Neural progenitor cell (in vitro differentiated cells): ENCODE measurements around the gene ADAM17. TPM values are rescaled to one million over a fixed set of nuclear protein-coding genes. Genes with fewer than 3 reads are reported as not detected.
"Not testable (repeated sequence)": the region's sequence is repeated elsewhere in the genome, so short reads cannot be mapped to it uniquely, and the experiment has no call there.

Experiments
- DNase-seq: peaks from one replicate; pipeline ENCODE4 v3.0.0-alpha.2; 2016; ENCODE audit warnings: low spot score
- H2AFZ ChIP-seq: fragments of 200-600 bp; sonication (generic); replicated peaks from 2 replicates; pipeline ENCODE4 v1.6.1; 2016; ENCODE audit warnings: antibody characterized with exemption
- H3F3A ChIP-seq: fragments of 200-600 bp; sonication (generic); 2 replicates; pipeline ENCODE4 v1.6.1; 2016; ENCODE audit warnings: antibody characterized with exemption, low read depth
- H3K27ac ChIP-seq: fragments of 200-600 bp; sonication (generic); 2 replicates; pipeline ENCODE4 v1.5.1; 2016; ENCODE audit warnings: mild to moderate bottlenecking
- H3K27me3 ChIP-seq: fragments of 200-600 bp; sonication (generic); 2 replicates; pipeline ENCODE4 v1.6.1; 2016; ENCODE audit warnings: mild to moderate bottlenecking, moderate library complexity
- H3K36me3 ChIP-seq: fragments of 200-600 bp; sonication (generic); 2 replicates; pipeline ENCODE4 v1.5.1; 2016
- H3K4me1 ChIP-seq: fragments of 200-600 bp; sonication (generic); 2 replicates; pipeline ENCODE4 v1.6.1; 2016; ENCODE audit warnings: mixed run types
- H3K4me2 ChIP-seq: fragments of 200-600 bp; sonication (generic); 2 replicates; pipeline ENCODE4 v1.6.1; 2016
- H3K4me3 ChIP-seq: fragments of 200-600 bp; sonication (generic); 2 replicates; pipeline ENCODE4 v1.5.1; 2016
- H3K79me2 ChIP-seq: fragments of 200-600 bp; sonication (generic); 2 replicates; pipeline ENCODE4 v1.6.1; 2016; ENCODE audit warnings: low read depth
- H3K9ac ChIP-seq: fragments of 200-600 bp; sonication (generic); 2 replicates; pipeline ENCODE4 v1.6.1; 2016
- H3K9me3 ChIP-seq: fragments of 200-600 bp; sonication (generic); 2 replicates; pipeline ENCODE4 v1.5.1; 2016; ENCODE audit warnings: low read depth
- H4K20me1 ChIP-seq: fragments of 200-600 bp; sonication (generic); 2 replicates; pipeline ENCODE4 v1.6.1; 2016; ENCODE audit warnings: low read depth
- H3K27ac Mint-ChIP-seq: 3 replicates; pipeline ENCODE4 v1.8.0; 2021; ENCODE audit warnings: mixed read lengths
- H3K27me3 Mint-ChIP-seq: 2 replicates; pipeline ENCODE4 v1.8.0; 2022; ENCODE audit warnings: low read depth, mild to moderate bottlenecking, inconsistent platforms, moderate library complexity, mixed read lengths; ENCODE audit not compliant: insufficient read depth
- H3K36me3 Mint-ChIP-seq: 3 replicates; pipeline ENCODE4 v1.8.0; 2021; ENCODE audit warnings: mixed read lengths
- H3K4me1 Mint-ChIP-seq: 3 replicates; pipeline ENCODE4 v1.8.0; 2021; ENCODE audit warnings: mixed read lengths
- H3K4me3 Mint-ChIP-seq: 3 replicates; pipeline ENCODE4 v1.8.0; 2021; ENCODE audit warnings: mild to moderate bottlenecking, moderate library complexity, mixed read lengths
- H3K9me3 Mint-ChIP-seq: 3 replicates; pipeline ENCODE4 v1.8.0; 2020; ENCODE audit warnings: mixed read lengths
- CTCF ChIP-seq: fragments of 200-600 bp; sonication (generic); IDR thresholded peaks from 2 replicates; pipeline ENCODE4 v1.5.1; 2017; ENCODE audit warnings: antibody characterized with exemption, mild to moderate bottlenecking
- EZH2 ChIP-seq: fragments of 200-600 bp; sonication (generic); IDR thresholded peaks from 2 replicates; pipeline ENCODE4 v1.6.1; 2017; ENCODE audit warnings: antibody characterized with exemption, mild to moderate bottlenecking, moderate library complexity
- EZH2phosphoT487 ChIP-seq: fragments of 200-600 bp; sonication (generic); IDR thresholded peaks from 2 replicates; pipeline ENCODE4 v1.6.1; 2017; ENCODE audit warnings: antibody characterized with exemption
- total RNA-seq: library from RNA; depleted of rRNA; stranded (reverse); fragments of >200 nt; gene quantifications from 2 replicates; pipeline ENCODE4 v1.2.3, GENCODE V29; 2015; ENCODE audit warnings: low replicate concordance

The ADAM17 gene
- total RNA-seq, 1 donor from 2014 or later = 72.1 TPM

- H3K27ac ChIP-seq = no peak overlapping the region
Measured at GRCh38 chr2:9518163-9518562, 37.5 kb downstream of the ADAM17 start.

GRCh38 chr2:9517118-9517782 lies 38.4 kb downstream of the ADAM17 start:
- DNase-seq = no peak
- Mint-ChIP-seq H3K9me3 (no peaks in the 10 kb centered on the region), H3K36me3 (peaks cover 40% of the 10 kb centered on the region), H3K27ac (no peak overlapping the region), H3K27me3 (no peaks in the 10 kb centered on the region), H3K4me3 (no peak overlapping the region), H3K4me1 (no peaks in the 10 kb centered on the region)
- no peak overlapping the region for H3K4me2 ChIP-seq
- H3K79me2 ChIP-seq = no peaks in the 10 kb centered on the region
- no peaks in the 10 kb centered on the region for H3K4me1 ChIP-seq
- no peak overlapping the region for H3K4me3 ChIP-seq
- no peak for TF ChIP-seq CTCF
- TF ChIP-seq EZH2 = no peak
- no peak for TF ChIP-seq EZH2phosphoT487
- peaks cover 5% of the 10 kb centered on the region for H3F3A ChIP-seq
- no peaks in the 10 kb centered on the region for H4K20me1 ChIP-seq
- H3K9ac ChIP-seq = no peak overlapping the region
- no peaks in the 10 kb centered on the region for H3K27me3 ChIP-seq
- H3K9me3 ChIP-seq = no peaks in the 10 kb centered on the region
- H2AFZ ChIP-seq = no peak overlapping the region
- H3K27ac ChIP-seq = no peak overlapping the region
- H3K36me3 ChIP-seq = peaks cover 10% of the 10 kb centered on the region

More at GRCh38 chr2:9518163-9518562, 37.5 kb downstream of the ADAM17 start:
- Histone ChIP-seq H3K9ac (no peak overlapping the region), H3K79me2 (no peaks in the 10 kb centered on the region), H3K36me3 (peaks cover 18% of the 10 kb centered on the region), H3K4me1 (no peaks in the 10 kb centered on the region), H3F3A (peaks cover 6% of the 10 kb centered on the region), H3K4me3 (no peak overlapping the region), H4K20me1 (no peaks in the 10 kb centered on the region), H2AFZ (no peak overlapping the region), H3K9me3 (no peaks in the 10 kb centered on the region), H3K27me3 (no peaks in the 10 kb centered on the region), H3K4me2 (no peak overlapping the region)
- H3K27me3 Mint-ChIP-seq = no peaks in the 10 kb centered on the region
- no peak for TF ChIP-seq EZH2phosphoT487
- no peak for TF ChIP-seq CTCF
- no peak for TF ChIP-seq EZH2
- H3K4me1 Mint-ChIP-seq = peaks cover 3% of the 10 kb centered on the region
- DNase-seq = no peak
- H3K27ac Mint-ChIP-seq = no peak overlapping the region
- H3K9me3 Mint-ChIP-seq = no peaks in the 10 kb centered on the region
- peaks cover 39% of the 10 kb centered on the region for H3K36me3 Mint-ChIP-seq
- H3K4me3 Mint-ChIP-seq = no peak overlapping the region

- H3K4me1 ChIP-seq, DNase-seq, H3K27ac Mint-ChIP-seq, H3K4me1 Mint-ChIP-seq, H4K20me1 ChIP-seq, H3K4me3 Mint-ChIP-seq, H3K79me2 ChIP-seq, H3K4me3 ChIP-seq, H3K27me3 ChIP-seq, H3K9ac ChIP-seq, H3K4me2 ChIP-seq, H3F3A ChIP-seq, H2AFZ ChIP-seq, H3K27me3 Mint-ChIP-seq, H3K9me3 ChIP-seq, H3K27ac ChIP-seq, H3K9me3 Mint-ChIP-seq, H3K36me3 ChIP-seq: not testable (repeated sequence)
- H3K36me3 Mint-ChIP-seq = peaks cover 24% of the 10 kb centered on the region
Measured at GRCh38 chr2:9513946-9514345, 41.7 kb downstream of the ADAM17 start.

GRCh38 chr2:9508931-9509330 lies 46.7 kb downstream of the ADAM17 start:
- H3K36me3 ChIP-seq = peaks cover 4% of the 10 kb centered on the region
- H4K20me1 ChIP-seq = peaks cover 23% of the 10 kb centered on the region
- Mint-ChIP-seq H3K4me3 (peak overlapping the region; percentile 13), H3K9me3 (no peaks in the 10 kb centered on the region), H3K36me3 (peaks cover 19% of the 10 kb centered on the region), H3K27ac (peak overlapping the region; percentile 22), H3K27me3 (no peaks in the 10 kb centered on the region), H3K4me1 (peaks cover 19% of the 10 kb centered on the region)
- H3K79me2 ChIP-seq = no peaks in the 10 kb centered on the region
- no peaks in the 10 kb centered on the region for H3K9me3 ChIP-seq
- H3K27me3 ChIP-seq = no peaks in the 10 kb centered on the region
- H3K4me3 ChIP-seq = no peak overlapping the region
- no peak overlapping the region for H2AFZ ChIP-seq
- peak overlapping the region; percentile 22 for H3K9ac ChIP-seq
- H3F3A ChIP-seq = peaks cover 4% of the 10 kb centered on the region
- H3K27ac ChIP-seq = no peak overlapping the region
- H3K4me1 ChIP-seq = peaks cover 9% of the 10 kb centered on the region
- H3K4me2 ChIP-seq = peak overlapping the region; percentile 7
- peak; percentile 19 for DNase-seq
- TF ChIP-seq CTCF = no peak
- no peak for TF ChIP-seq EZH2
- TF ChIP-seq EZH2phosphoT487 = no peak
